GM10847 (cell line): ENCODE results near the gene PHACTR3.

Experiments
- POLR2A ChIP-seq: IDR thresholded peaks from 2 replicates; pipeline ENCODE4 v1.6.1; 2011; ENCODE audit not compliant: insufficient read length; ENCODE audit errors: extremely low read depth

The PHACTR3 gene

DNA sequence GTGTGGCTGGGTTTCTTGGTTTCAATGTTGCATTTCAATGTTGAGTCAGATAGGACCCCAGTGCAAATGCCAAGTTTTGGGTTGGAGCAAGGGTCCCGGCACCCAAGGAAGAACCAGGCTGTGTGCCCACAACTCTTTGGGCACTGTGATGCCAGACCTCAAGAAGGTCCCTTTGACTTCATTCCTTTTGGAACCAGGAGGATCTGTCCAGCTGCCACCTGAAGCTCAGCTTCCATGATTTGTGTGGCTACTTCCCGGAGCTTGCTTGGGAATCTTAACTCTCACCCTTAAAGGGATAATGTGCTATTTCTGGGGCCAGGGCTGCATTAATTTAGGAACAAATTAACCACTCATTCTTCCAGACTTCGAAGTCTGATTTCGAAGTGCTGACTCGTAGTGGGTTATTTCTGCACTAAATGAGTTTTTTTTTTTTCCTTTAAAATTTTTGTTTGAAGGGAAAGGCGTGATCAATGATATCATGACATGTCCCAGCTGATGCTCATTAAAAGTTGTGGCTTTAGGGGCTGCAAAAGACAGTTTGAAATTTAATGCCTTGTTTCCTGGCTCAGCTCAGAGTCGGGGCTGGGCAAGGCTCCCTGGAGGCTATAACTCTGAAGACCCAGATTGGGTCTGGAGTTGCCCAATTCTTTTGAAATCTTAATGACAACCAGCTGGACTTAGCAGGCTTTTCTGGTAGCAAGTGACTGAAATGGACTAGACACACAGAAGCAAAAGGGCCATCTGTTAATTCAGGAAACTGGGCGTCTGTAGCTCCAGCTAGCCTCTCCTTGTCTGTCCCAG is 24.0 kb upstream of the PHACTR3 start:
- no peak for TF ChIP-seq POLR2A

DNA sequence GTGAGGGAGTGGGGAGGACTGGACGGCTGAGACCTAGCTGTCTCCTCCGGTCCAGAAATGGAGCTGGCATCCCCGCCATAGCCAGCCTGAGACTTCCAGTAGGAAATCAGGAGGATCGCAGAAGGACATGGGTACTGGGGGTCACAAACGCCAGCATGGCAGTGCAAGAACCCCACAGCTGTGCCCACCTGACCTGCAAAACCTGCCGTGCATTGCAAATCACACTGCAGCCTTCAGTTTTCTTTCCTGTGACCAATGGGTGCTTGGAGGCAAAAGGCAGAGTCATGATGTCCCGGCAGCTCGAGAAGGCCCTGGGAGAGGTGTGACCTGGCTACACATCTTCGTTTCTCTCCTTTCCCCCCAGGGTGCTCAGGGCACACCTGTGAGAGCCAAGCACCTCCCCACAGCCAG is 23.3 kb upstream of the PHACTR3 start:
- TF ChIP-seq POLR2A = no peak

DNA sequence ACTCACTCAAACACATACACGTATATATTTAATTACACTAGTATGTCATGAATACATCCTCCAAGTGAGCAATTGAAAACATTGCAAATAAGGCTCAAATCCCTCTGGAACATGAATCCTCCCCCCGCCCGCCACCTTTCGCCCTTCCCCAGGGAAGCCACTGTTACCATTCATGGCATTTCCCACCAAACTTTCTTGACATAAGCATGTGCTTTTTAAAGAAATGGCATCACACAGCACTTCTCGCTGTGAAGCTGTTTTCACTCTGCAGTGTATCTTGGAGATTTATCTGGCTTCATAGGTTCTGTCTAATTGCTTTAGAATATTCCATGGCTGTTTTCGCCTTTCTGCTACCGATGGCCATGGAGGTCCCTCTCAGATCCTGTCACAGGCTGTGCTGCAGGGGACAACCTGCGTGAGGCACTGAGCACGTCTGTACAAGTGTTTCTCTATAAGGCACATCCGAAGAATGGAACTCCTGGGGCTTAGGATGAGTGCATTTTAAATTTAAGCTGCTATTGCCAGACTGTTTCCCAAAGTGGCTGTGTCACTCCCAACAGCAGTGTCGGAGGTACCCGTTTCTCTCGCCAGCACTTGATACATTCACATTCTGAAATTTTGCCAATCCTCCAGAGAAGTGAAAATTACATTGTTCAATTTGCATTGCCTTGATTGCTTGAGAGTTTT is 22.2 kb upstream of the PHACTR3 start:
- TF ChIP-seq POLR2A = no peak

DNA sequence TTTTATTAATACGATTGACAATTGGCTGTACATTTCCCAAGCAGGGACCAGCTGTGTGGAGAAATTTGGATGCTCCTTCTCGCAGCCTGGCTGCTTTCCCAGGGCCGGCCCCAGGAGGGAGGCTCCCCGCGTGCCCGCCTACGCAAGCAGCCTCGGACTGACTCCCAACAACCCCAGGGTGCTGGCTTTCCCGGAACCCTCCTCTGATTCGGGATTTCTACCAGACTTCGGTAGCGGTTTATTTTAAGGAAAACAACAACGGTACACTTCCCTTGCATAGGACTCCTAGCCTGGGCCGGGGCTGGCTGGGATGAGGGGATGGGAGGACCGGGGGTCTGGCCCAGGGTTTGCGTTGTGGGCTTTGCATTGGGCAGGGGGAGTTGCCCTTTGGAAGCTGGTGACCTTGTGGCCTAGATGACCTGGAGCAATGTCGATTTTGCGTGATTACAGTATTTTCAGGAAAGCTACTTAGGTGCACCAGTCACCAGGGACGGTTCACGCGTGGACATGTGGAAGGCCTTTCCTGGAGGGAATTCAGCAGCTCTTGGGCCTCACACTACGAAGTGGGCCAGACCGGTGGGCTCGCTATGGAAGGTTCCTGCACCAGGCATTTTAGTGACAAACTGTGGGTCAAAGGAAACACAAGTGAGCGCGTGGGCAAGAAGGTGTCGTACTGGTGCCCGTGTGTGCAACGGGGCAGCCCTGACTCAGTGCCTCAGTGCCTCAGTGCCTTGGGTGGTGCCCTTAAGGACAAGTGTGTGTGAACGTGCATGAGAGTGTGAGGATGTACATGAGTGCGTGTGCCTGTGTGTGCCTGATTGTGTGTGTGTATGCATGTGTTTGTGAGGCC is 20.7 kb upstream of the PHACTR3 start:
- no peak for TF ChIP-seq POLR2A

DNA sequence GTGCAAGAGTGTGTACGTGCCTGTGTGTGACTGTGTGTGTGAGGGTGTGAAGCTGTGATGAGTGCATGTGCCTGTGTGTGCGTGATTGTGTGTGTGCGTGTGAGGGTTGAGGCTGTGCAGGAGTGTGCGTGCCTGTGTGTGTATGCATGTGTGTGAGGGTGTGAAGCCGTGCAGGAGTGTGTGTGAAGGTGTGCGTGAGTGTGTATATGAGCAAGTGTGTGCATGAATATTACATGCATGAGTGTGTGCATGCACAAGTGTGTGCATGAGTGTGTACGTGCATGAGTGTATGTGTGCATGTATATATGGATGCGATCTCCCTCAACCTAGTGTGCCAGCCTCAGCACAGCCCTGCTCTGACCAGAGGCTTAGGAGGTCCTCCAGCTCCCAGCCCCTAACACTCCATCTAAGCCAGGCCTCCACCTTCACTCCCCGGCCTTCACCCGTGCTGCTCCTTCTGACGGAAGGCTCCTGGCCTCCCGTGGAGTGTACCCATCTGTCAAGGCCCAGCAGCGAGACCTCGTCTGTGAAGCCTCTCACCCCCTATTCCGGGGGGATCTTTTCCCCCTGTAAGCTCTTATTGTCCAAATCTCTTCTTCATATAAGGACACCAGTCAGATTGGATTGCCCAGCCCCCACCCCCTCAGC is 19.9 kb upstream of the PHACTR3 start:
- TF ChIP-seq POLR2A = no peak

DNA sequence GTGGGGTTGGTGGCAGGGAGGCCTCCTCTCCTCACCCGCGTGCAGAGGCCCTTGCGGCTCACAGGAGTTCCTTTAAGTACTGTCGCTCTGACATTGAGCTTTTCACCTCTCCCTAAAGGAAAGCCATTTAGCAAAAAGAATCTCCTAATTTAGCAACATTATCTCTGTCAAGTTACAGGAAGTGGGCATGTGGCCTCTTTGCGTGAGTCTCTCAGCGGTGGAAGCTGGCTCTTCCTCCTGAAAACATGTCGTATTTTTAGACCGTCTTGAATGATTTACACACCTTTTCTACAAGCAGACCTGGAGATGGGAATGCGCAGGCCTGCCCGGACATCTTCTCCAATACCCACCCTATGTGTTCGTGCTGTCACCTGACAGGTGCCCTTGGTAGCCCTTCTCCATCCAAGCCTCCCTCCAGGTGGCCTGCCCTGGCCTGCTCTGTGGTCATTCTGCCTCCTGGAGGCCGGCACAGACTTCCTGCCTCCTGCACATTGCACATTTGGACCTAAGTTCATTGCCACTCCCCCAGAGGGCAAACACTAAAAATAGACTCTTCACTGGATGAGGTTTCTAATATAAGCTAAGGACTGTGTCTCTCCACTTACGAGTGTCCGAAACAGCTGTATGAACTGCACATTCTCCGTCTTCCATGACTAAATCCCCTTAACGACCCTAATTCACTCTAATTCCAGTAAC is 18.5 kb upstream of the PHACTR3 start:
- TF ChIP-seq POLR2A = no peak

DNA sequence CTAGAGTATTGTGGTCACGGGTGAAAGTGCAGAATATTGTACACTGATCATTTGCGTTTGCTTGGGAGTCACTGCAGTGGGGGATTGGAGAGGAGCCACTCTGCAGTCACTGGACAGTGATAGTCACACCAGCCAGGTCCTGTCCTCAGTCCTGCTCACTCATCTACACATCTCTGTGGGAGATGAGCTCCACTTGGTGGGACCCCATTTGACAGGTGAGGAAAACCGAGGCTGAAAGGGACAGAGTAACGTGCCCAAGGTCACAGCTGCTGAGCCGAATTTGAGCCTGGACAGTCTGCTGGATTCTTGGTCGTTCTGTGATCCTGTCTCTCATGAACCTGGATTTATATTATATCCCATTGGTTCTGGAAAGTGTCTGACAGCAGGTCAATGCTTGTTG is 17.7 kb upstream of the PHACTR3 start:
- no peak for TF ChIP-seq POLR2A

DNA sequence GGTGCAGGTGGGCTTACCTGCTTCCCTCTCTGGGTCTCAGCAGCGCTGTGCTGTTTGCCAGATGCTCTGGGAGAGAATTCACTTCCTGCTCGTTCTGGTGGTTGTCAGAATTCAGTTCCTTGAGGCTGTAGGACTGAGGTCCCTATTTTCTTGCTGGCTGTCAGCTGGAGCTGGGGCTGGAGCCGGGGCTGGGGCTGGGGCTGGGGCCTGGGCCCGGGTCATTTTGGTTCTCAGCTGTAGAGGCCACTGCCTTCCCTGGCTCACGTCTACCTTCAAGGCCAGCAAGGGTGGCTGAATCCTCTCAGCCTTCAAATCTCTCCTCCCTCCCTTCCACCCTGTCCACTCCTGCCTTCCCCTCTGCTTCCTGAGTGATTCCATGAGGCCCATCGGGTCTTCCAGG is 16.8 kb upstream of the PHACTR3 start:
- TF ChIP-seq POLR2A = no peak

DNA sequence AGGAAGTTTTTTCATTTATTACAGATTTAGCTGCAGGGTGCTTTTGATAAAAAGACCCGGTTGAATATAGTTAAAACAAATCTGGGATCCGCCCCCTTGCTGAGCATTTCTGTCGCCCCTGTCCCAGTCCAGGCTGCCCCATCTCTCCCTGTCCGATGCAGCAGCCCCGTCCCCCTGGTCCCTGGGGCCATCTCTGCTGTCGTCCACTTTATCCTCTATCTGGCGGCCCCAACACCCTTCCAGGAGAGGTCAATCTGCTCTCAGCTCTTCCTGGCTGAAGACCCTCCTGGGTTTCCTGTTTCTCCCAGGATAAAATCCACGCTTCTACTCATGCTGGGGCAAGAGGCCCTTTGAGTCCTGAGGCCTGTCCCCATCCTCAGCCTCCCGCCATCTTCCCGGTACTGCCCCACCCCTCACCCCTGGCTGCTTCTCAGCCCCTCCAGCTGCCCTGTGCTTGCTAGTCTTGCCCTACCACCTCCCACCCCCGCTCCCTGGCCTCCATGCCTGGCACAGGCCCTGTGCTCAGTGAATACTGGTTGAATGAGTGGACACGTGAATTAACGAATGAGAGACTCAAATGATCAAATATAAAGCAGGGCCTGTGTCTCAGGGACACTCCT is 16.0 kb upstream of the PHACTR3 start:
- no peak for TF ChIP-seq POLR2A

DNA sequence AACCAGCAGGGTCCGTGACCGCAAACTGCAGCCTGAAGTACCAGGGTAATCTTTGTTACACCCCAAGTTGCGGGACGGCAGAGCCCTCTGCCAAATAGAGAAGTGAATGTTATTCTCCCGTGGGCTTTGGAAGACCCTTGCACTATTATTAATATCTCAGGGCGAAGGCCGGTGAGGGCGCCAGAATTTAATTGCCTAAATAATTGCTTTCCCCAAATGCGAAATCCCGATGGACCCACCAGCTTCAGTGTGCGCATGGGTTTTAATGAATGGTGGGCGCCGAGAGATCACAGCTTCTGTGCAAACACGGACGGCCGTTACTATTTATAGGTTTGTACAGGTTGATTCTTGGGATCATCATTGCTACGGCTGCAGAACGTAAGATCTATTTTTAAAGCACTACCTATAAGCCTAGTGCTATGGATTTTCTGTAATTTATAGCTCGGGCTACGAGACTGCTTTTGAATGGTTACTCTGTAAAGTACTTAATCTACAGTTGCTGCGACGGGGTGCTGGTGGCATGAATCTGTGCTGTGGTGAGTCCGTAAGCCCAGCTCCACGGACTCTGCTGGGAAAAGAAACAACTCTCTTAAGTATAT is 15.2 kb upstream of the PHACTR3 start:
- TF ChIP-seq POLR2A = no peak

DNA sequence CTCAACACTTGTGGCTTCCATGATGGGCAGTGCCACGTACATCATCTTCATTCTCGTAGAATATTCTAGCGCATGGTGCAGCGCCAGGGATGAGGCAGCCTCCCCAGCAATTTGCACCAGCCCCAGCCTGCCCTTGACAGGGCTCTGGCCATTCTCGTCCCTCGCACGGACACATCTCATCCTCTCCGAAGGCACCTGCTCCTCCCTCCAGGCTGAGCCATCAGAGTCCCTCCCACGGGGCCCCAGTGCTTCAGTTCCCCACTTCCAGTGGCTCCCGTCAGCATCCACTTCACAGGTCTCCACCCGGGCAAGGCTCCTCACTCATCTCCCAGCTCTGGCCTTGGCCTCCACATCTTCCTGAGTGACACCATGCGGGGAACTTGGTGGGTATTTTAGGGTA is 13.3 kb upstream of the PHACTR3 start:
- no peak for TF ChIP-seq POLR2A

DNA sequence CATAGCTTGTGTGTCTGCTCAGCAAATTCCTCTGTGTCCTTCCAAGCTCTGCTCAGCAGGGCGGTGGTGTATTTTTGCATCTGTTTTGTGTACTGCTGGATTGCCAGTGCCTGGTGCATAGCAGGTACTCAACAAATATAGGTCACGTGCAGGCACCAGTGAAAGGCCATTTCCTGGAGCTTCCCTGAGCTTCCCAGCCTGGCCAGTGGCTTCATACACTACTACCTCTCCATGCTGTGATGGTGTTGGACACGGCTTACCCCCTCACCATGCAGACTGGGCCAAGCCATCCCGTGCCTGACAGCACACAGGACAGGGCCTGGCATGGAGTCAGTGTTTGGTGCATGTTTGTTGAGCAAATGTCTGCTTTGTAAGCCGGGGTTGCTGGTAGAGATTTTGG is 7.7 kb upstream of the PHACTR3 start:
- TF ChIP-seq POLR2A = no peak

DNA sequence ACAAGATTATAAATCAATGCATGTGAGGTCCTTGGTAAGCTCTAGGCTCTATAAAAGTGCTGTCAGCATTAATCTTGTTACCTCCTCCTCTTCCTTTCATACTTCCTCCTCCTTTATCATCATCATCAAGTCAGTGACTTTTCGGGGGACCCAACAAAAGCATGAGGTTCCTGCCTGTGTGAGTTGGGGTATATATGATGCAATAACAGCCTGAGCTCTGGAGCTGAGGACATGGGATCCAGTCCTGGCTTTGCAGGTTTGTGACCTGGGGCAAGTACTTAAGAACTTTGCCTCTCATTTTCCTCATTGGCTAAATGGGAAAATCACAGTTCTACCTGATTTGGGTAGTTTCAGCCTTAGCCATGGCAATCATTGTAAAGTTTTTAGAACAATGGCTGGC is 7.1 kb upstream of the PHACTR3 start:
- no peak for TF ChIP-seq POLR2A

DNA sequence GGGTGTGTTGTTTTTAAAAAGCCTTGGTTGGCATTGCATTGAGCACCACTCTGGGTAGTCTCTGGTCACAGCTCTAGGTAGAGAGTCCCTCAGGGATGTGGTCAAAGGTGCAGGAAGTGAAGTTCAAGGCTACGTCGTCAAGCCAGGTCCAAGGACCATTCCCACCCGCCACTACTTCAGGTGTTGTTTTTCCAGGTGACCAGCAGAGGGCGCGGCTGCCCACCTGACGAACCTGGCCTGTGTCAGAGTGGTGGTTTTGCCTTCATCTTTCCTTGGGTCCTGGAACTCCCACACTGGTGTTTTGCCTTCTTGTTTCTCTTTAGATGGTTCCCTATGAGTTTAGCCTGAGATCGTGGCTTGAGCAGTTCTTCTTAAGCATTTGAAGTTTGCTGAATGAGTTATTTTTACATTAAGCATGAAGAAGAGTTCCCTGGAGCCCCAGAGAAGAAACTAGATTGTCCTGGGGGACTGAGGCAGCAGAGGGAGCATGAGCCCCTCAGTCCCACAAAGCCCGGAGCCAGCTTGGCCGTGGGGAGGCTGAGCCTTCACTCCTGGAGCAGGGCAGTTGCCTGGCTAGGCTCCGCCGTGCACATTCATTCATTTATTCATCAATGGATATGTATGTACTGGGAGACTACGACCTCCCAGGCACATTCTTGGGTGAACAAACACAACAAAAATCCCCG is 5.6 kb upstream of the PHACTR3 start:
- no peak for TF ChIP-seq POLR2A

DNA sequence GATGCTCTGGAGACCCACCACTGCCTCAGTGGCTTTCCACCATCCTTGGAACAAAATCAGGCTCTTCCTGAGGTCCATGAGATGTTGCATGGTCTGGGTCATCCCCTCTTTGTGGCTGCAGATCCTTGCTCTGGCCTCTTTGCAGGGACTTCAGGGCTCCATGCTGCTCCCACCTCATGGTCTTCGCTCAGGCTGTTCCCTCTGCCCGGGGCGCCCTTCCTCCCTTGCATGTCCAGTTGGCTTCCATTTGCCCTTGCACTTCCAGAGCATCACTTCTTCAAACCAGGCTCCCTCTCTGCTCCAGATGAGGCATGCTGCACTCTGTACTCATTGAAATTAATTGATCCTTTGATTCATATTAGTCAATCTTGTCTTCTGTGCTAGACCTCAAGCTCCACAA is 4.4 kb upstream of the PHACTR3 start:
- no peak for TF ChIP-seq POLR2A
